ENCODE results near the gene TEX264. TPM values are rescaled to one million over a fixed set of nuclear protein-coding genes. Genes with fewer than 3 reads are reported as not detected.

The TEX264 gene
- total RNA-seq, 1 donor from 2014 or later = 31.5 TPM

GRCh38 chr3:51692980-51693395 is 21.9 kb downstream of the TEX264 start:
- DNase-seq (ENCODE audit: low read depth, low spot score) = no peak

GRCh38 chr3:51696954-51697353 is 25.9 kb downstream of the TEX264 start:
- DNase-seq (ENCODE audit: low read depth, low spot score) = no peak

GRCh38 chr3:51698209-51698608 is 27.2 kb downstream of the TEX264 start:
- no peak for DNase-seq (ENCODE audit: low read depth, low spot score)

GRCh38 chr3:51700403-51700802 is 29.4 kb downstream of the TEX264 start:
- DNase-seq (ENCODE audit: low read depth, low spot score) = no peak

- DNase-seq (ENCODE audit: low read depth, low spot score) = no peak
Measured at GRCh38 chr3:51702156-51702555, 31.1 kb downstream of the TEX264 start.

- no peak for DNase-seq (ENCODE audit: low read depth, low spot score)
Measured at GRCh38 chr3:51703068-51703760, 32.2 kb downstream of the TEX264 start.

GRCh38 chr3:51703761-51704510 is 32.9 kb downstream of the TEX264 start:
- no peak for DNase-seq (ENCODE audit: low read depth, low spot score)

- no peak for DNase-seq (ENCODE audit: low read depth, low spot score)
Measured at GRCh38 chr3:51704511-51704950, 33.5 kb downstream of the TEX264 start.

- no peak for DNase-seq (ENCODE audit: low read depth, low spot score)
Measured at GRCh38 chr3:51705276-51706020, 34.4 kb downstream of the TEX264 start.

- DNase-seq (ENCODE audit: low read depth, low spot score) = no peak
Measured at GRCh38 chr3:51706021-51706485, 35.0 kb downstream of the TEX264 start.

GRCh38 chr3:51706788-51707731 is 36.0 kb downstream of the TEX264 start, which contains the start of gene GRM2:
Gene GRM2 (plus strand): TSS chr3:51707068. CDS start chr3:51708984, 1,916 bp downstream.
- peak; percentile 47 for DNase-seq (ENCODE audit: low read depth, low spot score)

GRCh38 chr3:51708216-51708845 is 37.3 kb downstream of the TEX264 start:
- DNase-seq (ENCODE audit: low read depth, low spot score) = no peak

GRCh38 chr3:51709004-51709420 is 38.0 kb downstream of the TEX264 start:
- DNase-seq (ENCODE audit: low read depth, low spot score) = no peak

GRCh38 chr3:51709675-51710074 is 38.6 kb downstream of the TEX264 start:
- no peak for DNase-seq (ENCODE audit: low read depth, low spot score)

- no peak for DNase-seq (ENCODE audit: low read depth, low spot score)
Measured at GRCh38 chr3:51710631-51711351, 39.7 kb downstream of the TEX264 start.

- no peak for DNase-seq (ENCODE audit: low read depth, low spot score)
Measured at GRCh38 chr3:51711352-51712037, 40.4 kb downstream of the TEX264 start.

GRCh38 chr3:51712038-51712420 is 41.0 kb downstream of the TEX264 start:
- no peak for DNase-seq (ENCODE audit: low read depth, low spot score)

GRCh38 chr3:51712511-51712931 is 41.5 kb downstream of the TEX264 start:
- DNase-seq (ENCODE audit: low read depth, low spot score) = no peak

- no peak for DNase-seq (ENCODE audit: low read depth, low spot score)
Measured at GRCh38 chr3:51712963-51713362, 41.9 kb downstream of the TEX264 start.
